WERI-Rb-1 (cell line): ENCODE measurements around the gene DCBLD1.
"Not testable (repeated sequence)": the region's sequence is repeated elsewhere in the genome, so short reads cannot be mapped to it uniquely, and the experiment has no call there.

Experiments
- DNase-seq: peaks from one replicate; pipeline ENCODE4 v3.0.0-alpha.2; 2020
- H3K27ac ChIP-seq: fragments of 250-450 bp; sonication (Bioruptor Pico); 2 replicates; pipeline ENCODE4 v1.5.1; 2020; ENCODE audit warnings: mild to moderate bottlenecking, moderate library complexity
- H3K27me3 ChIP-seq: fragments of 250-450 bp; sonication (Bioruptor Pico); 2 replicates; pipeline ENCODE4 v1.5.1; 2021; ENCODE audit warnings: mild to moderate bottlenecking, low read depth, moderate library complexity; ENCODE audit not compliant: insufficient read depth, severe bottlenecking
- H3K36me3 ChIP-seq: fragments of 250-450 bp; sonication (Bioruptor Pico); 2 replicates; pipeline ENCODE4 v1.5.1; 2020; ENCODE audit warnings: mild to moderate bottlenecking, moderate library complexity
- H3K4me3 ChIP-seq: 2 replicates; pipeline ENCODE4 v1.5.1; 2011; ENCODE audit warnings: low read depth, mild to moderate bottlenecking, control low read depth, low read length
- H3K9me3 ChIP-seq: fragments of 250-450 bp; sonication (Bioruptor Pico); 2 replicates; pipeline ENCODE4 v1.5.1; 2021; ENCODE audit warnings: mild to moderate bottlenecking, moderate library complexity; ENCODE audit not compliant: severe bottlenecking
- CTCF ChIP-seq: IDR thresholded peaks from 2 replicates; pipeline ENCODE4 v1.5.1; 2011; ENCODE audit warnings: low read depth, mild to moderate bottlenecking, control low read depth, inconsistent platforms, low read length

DCBLD1 gene

GRCh38 chr6:117482240-117483003 lies at the start of gene DCBLD1:
TSS of gene DCBLD1 (plus strand) at chr6:117482674. CDS start at chr6:117482782, 108 bp downstream.
- H3K27ac ChIP-seq = peak within 1 kb of the TSS; percentile 76
- no peaks in the 10 kb centered on the region for H3K9me3 ChIP-seq
- TF ChIP-seq CTCF = no peak
- no peaks in the 10 kb centered on the region for H3K27me3 ChIP-seq
- H3K36me3 ChIP-seq = no peaks in the 10 kb centered on the region
- H3K4me3 ChIP-seq = peak within 1 kb of the TSS; percentile 72
- peak; percentile 79 for DNase-seq

GRCh38 chr6:117440706-117441525 lies 41.6 kb upstream of the DCBLD1 start:
- DNase-seq = no peak
- Histone ChIP-seq H3K9me3 (no peaks in the 10 kb centered on the region), H3K4me3 (no peak overlapping the region), H3K27ac (no peak overlapping the region), H3K27me3 (no peaks in the 10 kb centered on the region), H3K36me3 (no peaks in the 10 kb centered on the region)
- no peak for TF ChIP-seq CTCF

- no peak for DNase-seq
- no peak for TF ChIP-seq CTCF
- H3K27ac ChIP-seq = no peak overlapping the region
- H3K9me3 ChIP-seq = no peaks in the 10 kb centered on the region
- no peaks in the 10 kb centered on the region for H3K27me3 ChIP-seq
- no peaks in the 10 kb centered on the region for H3K36me3 ChIP-seq
- H3K4me3 ChIP-seq = no peak overlapping the region
Measured at GRCh38 chr6:117441824-117442264, 40.6 kb upstream of the DCBLD1 start.

GRCh38 chr6:117442313-117442712 lies 40.2 kb upstream of the DCBLD1 start:
- DNase-seq, H3K27me3 ChIP-seq, H3K36me3 ChIP-seq, H3K4me3 ChIP-seq, H3K27ac ChIP-seq, H3K9me3 ChIP-seq: not testable (repeated sequence)

- H3K27ac ChIP-seq = no peak overlapping the region
Measured at GRCh38 chr6:117444600-117444999, 37.9 kb upstream of the DCBLD1 start.

More at GRCh38 chr6:117444600-117444999, 37.9 kb upstream of the DCBLD1 start:
- no peak overlapping the region for H3K4me3 ChIP-seq
- H3K9me3 ChIP-seq = no peaks in the 10 kb centered on the region
- no peaks in the 10 kb centered on the region for H3K36me3 ChIP-seq
- no peaks in the 10 kb centered on the region for H3K27me3 ChIP-seq
- DNase-seq = no peak
- TF ChIP-seq CTCF = no peak
